ENCODE results near the gene FYN.

DNA sequence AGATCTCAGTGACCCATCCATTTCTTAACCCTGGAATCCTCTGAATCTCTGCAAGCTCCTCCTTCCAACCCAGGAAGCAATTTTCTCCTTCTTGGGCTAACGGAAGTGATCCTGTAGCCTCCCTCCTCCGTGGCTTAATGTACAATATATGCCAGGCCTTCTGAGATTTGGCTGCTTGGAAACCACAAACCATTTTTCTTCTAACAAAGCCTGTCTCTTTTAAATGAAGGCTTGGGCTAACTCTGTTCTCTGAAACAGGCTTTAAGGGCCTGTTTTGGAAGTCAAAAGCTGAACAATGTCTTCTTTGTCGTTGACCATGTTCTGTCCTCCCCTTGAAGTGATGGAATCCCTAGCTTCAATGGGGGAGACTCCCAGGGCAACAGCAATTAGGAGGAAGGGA is 14.9 kb downstream of the FYN start:
- TF ChIP-seq CTCF (IDR thresholded peaks at IDR 0.05) (no peak), POLR2A (IDR thresholded peaks at IDR 0.05) (no peak)

All from vagina (tissue), 2 donors.